HEK293T (cell line): Measurements from ENCODE around the gene TMEM161A.

ENCODE experiments used
- ARNT ChIP-seq: fragments of 450-650 bp; IDR thresholded peaks from 2 replicates; pipeline ENCODE4 v1.6.1; 2017; ENCODE audit warnings: mild to moderate bottlenecking
- BHLHE40 ChIP-seq: fragments of 450-650 bp; IDR thresholded peaks from 2 replicates; pipeline ENCODE4 v1.6.1; 2016; ENCODE audit warnings: mild to moderate bottlenecking, moderate library complexity, borderline replicate concordance
- CTBP1 ChIP-seq: fragments of 450-650 bp; IDR thresholded peaks from 2 replicates; pipeline ENCODE4 v1.6.1; 2016; ENCODE audit warnings: borderline replicate concordance
- HDGF ChIP-seq: fragments of 450-650 bp; IDR thresholded peaks from 2 replicates; pipeline ENCODE4 v1.6.1; 2017; ENCODE audit warnings: antibody characterized with exemption, borderline replicate concordance
- SP1 ChIP-seq: fragments of 450-650 bp; IDR thresholded peaks from 2 replicates; pipeline ENCODE4 v1.6.1; 2017
- SUZ12 ChIP-seq: fragments of 450-650 bp; IDR thresholded peaks from 2 replicates; pipeline ENCODE4 v1.6.1; 2016; ENCODE audit warnings: mild to moderate bottlenecking

DNA sequence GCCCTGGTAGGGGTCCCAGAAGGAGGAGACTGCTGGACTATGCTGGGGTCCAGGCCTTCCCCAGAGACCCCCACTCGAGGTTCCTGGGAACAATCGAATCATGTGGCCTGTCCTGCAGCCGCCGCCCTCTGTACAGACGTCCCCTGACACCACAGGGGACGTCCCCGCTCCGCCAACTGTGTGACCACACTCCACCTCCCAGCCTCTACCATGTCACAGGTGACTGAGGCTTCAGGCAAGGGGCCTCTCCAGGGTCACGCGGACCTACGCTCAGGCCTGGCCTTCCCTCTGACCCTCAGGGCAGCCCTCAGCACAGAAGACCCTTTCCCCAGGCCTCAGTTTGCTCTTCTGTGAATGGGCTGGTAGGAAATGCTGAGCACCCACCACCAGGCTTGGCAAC, 13.1 kb upstream of the TMEM161A start:
- TF ChIP-seq HDGF (no peak), BHLHE40 (no peak), SP1 (no peak), CTBP1 (no peak), ARNT (no peak), SUZ12 (no peak)
